Thoracic aorta (tissue), 2 donors: Measurements from ENCODE around the gene EFR3B. TPM values are rescaled to one million over a fixed set of nuclear protein-coding genes. Genes with fewer than 3 reads are reported as not detected.
"Not testable (repeated sequence)": the region's sequence is repeated elsewhere in the genome, so short reads cannot be mapped to it uniquely, and the experiment has no call there.

ENCODE experiments used
- ATAC-seq: fragments of 150-250 bp; one replicate; pipeline ENCODE4 v1.8.0; 2017; ENCODE audit warnings: low read depth; ENCODE audit not compliant: insufficient number of reproducible peaks, low FRiP score
- DNase-seq: peaks from one replicate; pipeline ENCODE4 v3.0.0-alpha.2; 2020; ENCODE audit warnings: low spot score
- H3K27ac ChIP-seq, 2 donors: fragments of 200-600 bp; sonication (generic); 1 replicate in 1 of 2; 2 replicates in 1 of 2; pipeline ENCODE4 v1.5.1; 2016; ENCODE audit warnings: mild to moderate bottlenecking in 2 of 2, moderate library complexity in 2 of 2
- H3K27me3 ChIP-seq: fragments of 200-600 bp; sonication (generic); replicated peaks from 2 replicates; pipeline ENCODE4 v1.6.0; 2016; ENCODE audit warnings: mild to moderate bottlenecking; ENCODE audit not compliant: insufficient read depth
- H3K36me3 ChIP-seq: fragments of 200-600 bp; sonication (generic); one replicate; pipeline ENCODE4 v1.5.1; 2016
- H3K4me1 ChIP-seq, 2 donors: fragments of 200-600 bp; sonication (generic); 1 replicate in 1 of 2; 2 replicates in 1 of 2; pipeline versions ENCODE4 v1.5.1 to v1.6.0; 2016; ENCODE audit warnings: low read depth in 2 of 2, mild to moderate bottlenecking in 1 of 2; ENCODE audit not compliant: control insufficient read depth in 1 of 2
- H3K4me3 ChIP-seq: fragments of 200-600 bp; sonication (generic); 2 replicates; pipeline ENCODE4 v1.5.1; 2016; ENCODE audit warnings: mild to moderate bottlenecking
- H3K9me3 ChIP-seq: fragments of 200-600 bp; sonication (generic); 2 replicates; pipeline ENCODE4 v1.5.1; 2016
- CTCF ChIP-seq: fragments of 200-600 bp; sonication (generic); IDR thresholded peaks from one replicate; pipeline ENCODE4 v1.5.1; 2019; ENCODE audit warnings: antibody characterized with exemption
- total RNA-seq, 2 donors: library from RNA; depleted of rRNA; stranded (reverse); fragments of >200 nt; gene quantifications; one replicate each; pipeline versions ENCODE4 v1.1.0 to v1.2.3, GENCODE V29; 2016

EFR3B gene
- total RNA-seq, 2 donors from 2014 or later = 0.81 to 1.4 TPM

- DNase-seq (no peak), ATAC-seq (no peak)
- H3K27ac ChIP-seq = no peak overlapping the region
- no peak overlapping the region for H3K4me3 ChIP-seq
- H3K9me3 ChIP-seq = no peaks in the 10 kb centered on the region
- H3K27me3 ChIP-seq = no peaks in the 10 kb centered on the region
- TF ChIP-seq CTCF = no peak
- H3K36me3 ChIP-seq = no peaks in the 10 kb centered on the region
- H3K4me1 ChIP-seq = no peaks in the 10 kb centered on the region
These were observed 105.0 kb downstream of the EFR3B start for GRCh38 chr2:25146896-25147295.

GRCh38 chr2:25149646-25150045 lies 107.8 kb downstream of the EFR3B start:
- no peaks in the 10 kb centered on the region for H3K9me3 ChIP-seq
- no peak for TF ChIP-seq CTCF
- H3K4me1 ChIP-seq = no peaks in the 10 kb centered on the region
- DNase-seq (no peak), ATAC-seq (no peak)
- no peaks in the 10 kb centered on the region for H3K36me3 ChIP-seq
- H3K4me3 ChIP-seq = no peak overlapping the region
- no peak overlapping the region for H3K27ac ChIP-seq
- no peaks in the 10 kb centered on the region for H3K27me3 ChIP-seq

GRCh38 chr2:25150993-25151392 lies 109.1 kb downstream of the EFR3B start:
- not testable (repeated sequence) for H3K4me3 ChIP-seq, H3K36me3 ChIP-seq, H3K4me1 ChIP-seq, H3K27ac ChIP-seq, H3K27me3 ChIP-seq, DNase-seq, H3K9me3 ChIP-seq, ATAC-seq

GRCh38 chr2:25151718-25152117 lies 109.8 kb downstream of the EFR3B start:
- ATAC-seq (no peak), DNase-seq (no peak)
- no peak for TF ChIP-seq CTCF
- no peak overlapping the region for H3K4me3 ChIP-seq
- H3K36me3 ChIP-seq = no peaks in the 10 kb centered on the region
- no peaks in the 10 kb centered on the region for H3K27me3 ChIP-seq
- H3K4me1 ChIP-seq = no peaks in the 10 kb centered on the region
- H3K9me3 ChIP-seq = no peaks in the 10 kb centered on the region
- H3K27ac ChIP-seq = no peak overlapping the region

- H3K27me3 ChIP-seq = no peaks in the 10 kb centered on the region
These were observed 113.5 kb downstream of the EFR3B start for GRCh38 chr2:25155401-25155800.

More at GRCh38 chr2:25155401-25155800, 113.5 kb downstream of the EFR3B start:
- no peak overlapping the region for H3K4me3 ChIP-seq
- H3K4me1 ChIP-seq = no peaks in the 10 kb centered on the region
- no peak for DNase-seq
- no peak overlapping the region for H3K27ac ChIP-seq
- TF ChIP-seq CTCF = no peak
- no peaks in the 10 kb centered on the region for H3K9me3 ChIP-seq
- no peaks in the 10 kb centered on the region for H3K36me3 ChIP-seq
- ATAC-seq = no peak
